GM12878 (cell line): ENCODE measurements around the gene CCDC144A.
"Not testable (repeated sequence)": the region's sequence is repeated elsewhere in the genome, so short reads cannot be mapped to it uniquely, and the experiment has no call there.

Experiments used
- BRCA1 ChIP-seq: IDR thresholded peaks from 2 replicates; pipeline ENCODE4 v1.6.1; 2011; ENCODE audit warnings: low read depth, low read length, improper control_type of control experiment
- CEBPB ChIP-seq, 2 experiments: fragments of 150-350 bp in 1 of 2; IDR thresholded peaks; 2 replicates each; pipeline ENCODE4 v1.6.1; 2012 to 2014; ENCODE audit warnings: low read depth in 2 of 2, low read length in 2 of 2, borderline replicate concordance in 1 of 2, inconsistent platforms in 1 of 2
- CTCF ChIP-seq, 3 experiments: IDR thresholded peaks in 2 of 3; conservative IDR thresholded peaks in 1 of 3; 2 replicates each; pipeline ENCODE4 v1.5.1; 2011; ENCODE audit warnings: low read depth in 3 of 3, low read length in 3 of 3, mild to moderate bottlenecking in 3 of 3, control low read depth in 2 of 3, moderate library complexity in 2 of 3, inconsistent platforms in 1 of 3, mixed read lengths in 1 of 3; ENCODE audit not compliant: control insufficient read depth in 2 of 3, insufficient read depth in 1 of 3; ENCODE audit errors: extremely low read depth in 1 of 3
- EGR1 ChIP-seq, 2 experiments: IDR thresholded peaks; 1 replicate in 1 of 2; 2 replicates in 1 of 2; pipeline ENCODE4 v1.6.1; 2011 to 2012; ENCODE audit warnings: low read depth in 2 of 2, low read length in 2 of 2, borderline replicate concordance in 1 of 2, mild to moderate bottlenecking in 1 of 2, moderate library complexity in 1 of 2
- MEF2A ChIP-seq: IDR thresholded peaks from 2 replicates; pipeline ENCODE4 v1.6.1; 2011; ENCODE audit warnings: low read depth, mild to moderate bottlenecking, low read length, moderate library complexity; ENCODE audit not compliant: insufficient read depth
- POLR2AphosphoS5 ChIP-seq: IDR thresholded peaks from 2 replicates; pipeline ENCODE4 v1.6.1; 2011; ENCODE audit warnings: mild to moderate bottlenecking, low read length, inconsistent platforms
- RCOR1 ChIP-seq: conservative IDR thresholded peaks from 2 replicates; pipeline ENCODE4 v1.6.1; 2012; ENCODE audit warnings: low read depth, low read length, improper control_type of control experiment
- REST ChIP-seq: IDR thresholded peaks from 2 replicates; pipeline ENCODE4 v1.6.1; 2012; ENCODE audit warnings: mild to moderate bottlenecking, low read depth, low read length
- SMARCA5 ChIP-seq: fragments of 450-650 bp; IDR thresholded peaks from 2 replicates; pipeline ENCODE4 v1.6.1; 2017; ENCODE audit warnings: mild to moderate bottlenecking
- ZBTB33 ChIP-seq: fragments of 450-650 bp; IDR thresholded peaks from 2 replicates; pipeline ENCODE4 v1.6.1; 2017; ENCODE audit warnings: mild to moderate bottlenecking

GRCh38 chr17:16794215-16794614 is 104.2 kb downstream of the CCDC144A start:
- not testable (repeated sequence) for TF ChIP-seq RCOR1; EGR1 (IDR thresholded peaks at IDR 0.05; ENCODE audit: borderline replicate concordance in 1 of 2, low read depth in 2 of 2, low read length in 2 of 2); POLR2AphosphoS5; CTCF (IDR thresholded peaks at IDR 0.05 in 2 of 3, conservative IDR thresholded peaks at IDR 0.05 in 1 of 3; ENCODE audit: control insufficient read depth in 2 of 3, extremely low read depth in 1 of 3, insufficient read depth in 1 of 3, low read depth in 3 of 3, low read length in 3 of 3); MEF2A; SMARCA5; ZBTB33; CEBPB (IDR thresholded peaks at IDR 0.05; ENCODE audit: borderline replicate concordance in 1 of 2, low read depth in 2 of 2, low read length in 2 of 2); REST; BRCA1
